PC-9 (cell line): ENCODE data around the gene TNIK. TPM values are rescaled to one million over a fixed set of nuclear protein-coding genes. Genes with fewer than 3 reads are reported as not detected.

Experiments used
- BruUV-seq: library from RNA; stranded (reverse); fragments of 400-500 nt; replicated peaks from 2 replicates; lab custom pipeline; 2021; lab: Mats Ljungman, UMichigan
- CTCF ChIA-PET: fragments of 300-600 bp; sonication (Branson Sonifier 250); formaldehyde crosslinking; loops from one replicate; lab custom pipeline; 2022; ENCODE audit warnings: antibody characterized with exemption; lab: Charles Lee
- POLR2A ChIA-PET: fragments of 300-600 bp; sonication (Branson Sonifier 250); formaldehyde crosslinking; loops from one replicate; lab custom pipeline; 2022; ENCODE audit warnings: antibody characterized with exemption; ENCODE audit not compliant: unreplicated experiment; lab: Charles Lee
- DNase-seq, 2 experiments: peaks; one replicate each; pipeline versions ENCODE4 v3.0.0 to v3.0.0-alpha.2; 2015 to 2022; ENCODE audit warnings: mixed read lengths in 1 of 2
- H2AFZ ChIP-seq: fragments of 200-600 bp; sonication (generic); 2 replicates; pipeline ENCODE4 v1.8.1; 2017; ENCODE audit warnings: antibody characterized with exemption
- H3F3A ChIP-seq: fragments of 200-600 bp; sonication (generic); 2 replicates; pipeline ENCODE4 v1.8.1; 2017; ENCODE audit warnings: antibody characterized with exemption, mild to moderate bottlenecking, low read depth; ENCODE audit not compliant: insufficient read depth
- H3K27ac ChIP-seq: fragments of 200-600 bp; sonication (generic); 2 replicates; pipeline ENCODE4 v1.6.1; 2016; ENCODE audit warnings: mixed run types
- H3K27me3 ChIP-seq: fragments of 200-600 bp; sonication (generic); 2 replicates; pipeline ENCODE4 v1.6.1; 2016; ENCODE audit warnings: low read depth, mixed run types; ENCODE audit not compliant: insufficient read depth
- H3K36me3 ChIP-seq: fragments of 200-600 bp; sonication (generic); 2 replicates; pipeline ENCODE4 v1.6.1; 2016; ENCODE audit warnings: low read depth, mixed run types
- H3K4me1 ChIP-seq: fragments of 200-600 bp; sonication (generic); replicated peaks from 2 replicates; pipeline ENCODE4 v1.6.1; 2016; ENCODE audit warnings: mixed run types; ENCODE audit not compliant: insufficient read depth
- H3K4me2 ChIP-seq: fragments of 200-600 bp; sonication (generic); 2 replicates; pipeline ENCODE4 v1.6.1; 2017; ENCODE audit warnings: mixed run types
- H3K4me3 ChIP-seq: fragments of 200-600 bp; sonication (generic); 2 replicates; pipeline ENCODE4 v1.6.1; 2016; ENCODE audit warnings: mixed run types
- H3K79me2 ChIP-seq: fragments of 200-600 bp; sonication (generic); 2 replicates; pipeline ENCODE4 v1.6.1; 2017; ENCODE audit warnings: low read depth, mixed run types
- H3K9me2 ChIP-seq: fragments of 200-600 bp; sonication (generic); 2 replicates; pipeline ENCODE4 v1.8.1; 2017; ENCODE audit warnings: mild to moderate bottlenecking; ENCODE audit not compliant: insufficient read depth
- H3K9me3 ChIP-seq: fragments of 200-600 bp; sonication (generic); 2 replicates; pipeline ENCODE4 v1.8.1; 2016; ENCODE audit warnings: low read depth; ENCODE audit not compliant: insufficient read depth
- H4K20me1 ChIP-seq: fragments of 200-600 bp; sonication (generic); 2 replicates; pipeline ENCODE4 v1.8.1; 2017; ENCODE audit not compliant: insufficient read depth
- CTCF ChIP-seq: fragments of 200-600 bp; sonication (generic); conservative IDR thresholded peaks from 2 replicates; pipeline ENCODE4 v1.6.1; 2017; ENCODE audit warnings: mixed run types, antibody characterized with exemption, mild to moderate bottlenecking, moderate library complexity
- EZH2 ChIP-seq: fragments of 200-600 bp; sonication (generic); IDR thresholded peaks from 2 replicates; pipeline ENCODE4 v1.8.0; 2017; ENCODE audit warnings: antibody characterized with exemption, low read depth
- intact Hi-C: fragments of 100-400 bp; cut with micrococcal nuclease; formaldehyde crosslinking; loops from one replicate; pipeline ENCODE4 v1.10.0; 2022; ENCODE audit not compliant: unreplicated experiment
- total RNA-seq: library from RNA; stranded (reverse); gene quantifications from 2 replicates; pipeline ENCODE4 v1.2.3, GENCODE V29; 2021

Gene TNIK
- total RNA-seq, 1 experiment from 2014 or later: 30.7 TPM

- no peaks in the 10 kb centered on the region for H3K79me2 ChIP-seq
- no peaks in the 10 kb centered on the region for H4K20me1 ChIP-seq
- H3K4me1 ChIP-seq: no peaks in the 10 kb centered on the region
- no peak overlapping the region for H3K4me3 ChIP-seq
- peaks cover 21% of the 10 kb centered on the region for H3K36me3 ChIP-seq
- H2AFZ ChIP-seq: no peak overlapping the region
- ChIA-PET CTCF (no interaction called here), POLR2A (no interaction called here)
- H3F3A ChIP-seq: no peaks in the 10 kb centered on the region
- BruUV-seq: no TSS peak
- no peak overlapping the region for H3K27ac ChIP-seq
- H3K4me2 ChIP-seq: no peak overlapping the region
- DNase-seq: no peak
- intact Hi-C loops: no loop called here
- TF ChIP-seq CTCF (no peak), EZH2 (no peak)
- 0 out of 2 replicates have a peak, but pooled peaks cover 5% of the 10 kb centered on the region for H3K9me2 ChIP-seq
- peaks cover 5% of the 10 kb centered on the region; the same call in 1 of the 2 replicates for H3K9me3 ChIP-seq
- H3K27me3 ChIP-seq: no peaks in the 10 kb centered on the region
These were observed 232.8 kb downstream of the TNIK start for GRCh38 chr3:171227359-171227758.

- Histone ChIP-seq H3K4me1 (no peaks in the 10 kb centered on the region), H3K4me3 (no peak overlapping the region), H2AFZ (no peak overlapping the region), H3K79me2 (no peaks in the 10 kb centered on the region), H4K20me1 (no peaks in the 10 kb centered on the region), H3K9me3 (peaks cover 5% of the 10 kb centered on the region; the same call in 1 of the 2 replicates), H3K27ac (no peak overlapping the region), H3K9me2 (0 out of 2 replicates have a peak, but pooled peaks cover 5% of the 10 kb centered on the region), H3F3A (no peaks in the 10 kb centered on the region), H3K36me3 (peaks cover 21% of the 10 kb centered on the region), H3K27me3 (no peaks in the 10 kb centered on the region), H3K4me2 (no peak overlapping the region)
- TF ChIP-seq CTCF (no peak), EZH2 (no peak)
- intact Hi-C loops: no loop called here
- POLR2A ChIA-PET: no interaction called here
- DNase-seq: no peak
- no TSS peak for BruUV-seq
- CTCF ChIA-PET: no interaction called here
These were observed 233.4 kb downstream of the TNIK start for GRCh38 chr3:171226794-171227193.

- no peak overlapping the region for H2AFZ ChIP-seq
- H3K4me3 ChIP-seq: no peak overlapping the region
- no peak overlapping the region for H3K27ac ChIP-seq
- 0 out of 2 replicates have a peak, but pooled peaks cover 5% of the 10 kb centered on the region for H3K9me2 ChIP-seq
- H3K79me2 ChIP-seq: no peaks in the 10 kb centered on the region
- no peak for DNase-seq
- no peaks in the 10 kb centered on the region for H3K4me1 ChIP-seq
- H3F3A ChIP-seq: no peaks in the 10 kb centered on the region
- peaks cover 21% of the 10 kb centered on the region for H3K36me3 ChIP-seq
- TF ChIP-seq EZH2 (no peak), CTCF (no peak)
- H3K27me3 ChIP-seq: no peaks in the 10 kb centered on the region
- H3K4me2 ChIP-seq: no peak overlapping the region
- ChIA-PET CTCF (no interaction called here), POLR2A (no interaction called here)
- BruUV-seq: no TSS peak
- intact Hi-C loops: no loop called here
- peaks cover 5% of the 10 kb centered on the region; the same call in 1 of the 2 replicates for H3K9me3 ChIP-seq
- H4K20me1 ChIP-seq: no peaks in the 10 kb centered on the region
These were observed 234.5 kb downstream of the TNIK start for GRCh38 chr3:171225708-171226107.
